Measurements from ENCODE around the gene OPTC.

The OPTC gene

DNA sequence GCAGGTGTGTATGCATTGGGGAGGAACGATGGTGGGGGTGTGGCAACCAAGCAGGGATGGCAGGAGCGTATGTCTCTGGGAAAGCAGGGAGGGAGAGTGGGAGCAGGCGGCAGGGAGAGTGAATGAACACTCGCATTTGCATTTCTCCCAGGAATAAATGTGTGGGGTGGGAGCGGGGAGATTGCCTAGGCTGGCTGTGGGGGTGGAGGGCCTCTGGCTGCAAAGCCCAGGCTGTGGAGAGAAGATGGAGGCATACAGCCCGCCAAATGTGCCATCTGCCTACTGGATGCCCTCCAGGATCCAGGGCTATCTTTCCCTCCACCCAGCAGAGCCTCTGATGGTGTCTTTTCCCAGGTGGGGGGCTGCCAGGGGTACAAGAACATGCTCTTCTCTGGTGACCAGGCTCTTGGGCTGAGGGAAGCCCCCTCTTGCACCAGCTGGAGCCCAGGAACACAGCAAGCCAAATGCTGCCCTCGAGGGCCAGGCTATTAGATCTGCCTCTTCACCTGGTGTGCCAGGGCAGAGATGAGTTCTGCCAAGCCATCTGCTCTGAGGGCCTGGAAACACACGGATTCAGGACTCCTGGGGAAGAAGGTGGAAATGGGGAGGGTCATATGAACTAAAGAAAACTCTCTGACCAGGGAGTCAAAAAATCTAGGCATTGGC is 1.7 kb upstream of the OPTC start:
- no peak overlapping the region for H3K27ac ChIP-seq
- no peak for TF ChIP-seq CTCF (conservative IDR thresholded peaks at IDR 0.05)

- TF ChIP-seq CTCF (conservative IDR thresholded peaks at IDR 0.05) = no peak
Measured at GRCh38 chr1:203492748-203493130, 1.2 kb upstream of the OPTC start.

GRCh38 chr1:203495845-203496244 is 1.9 kb downstream of the OPTC start:
- H3K27ac ChIP-seq = no peak overlapping the region
- no peak for TF ChIP-seq CTCF (conservative IDR thresholded peaks at IDR 0.05)

More at GRCh38 chr1:203492748-203493130, 1.2 kb upstream of the OPTC start:
- no peak overlapping the region for H3K27ac ChIP-seq

- TF ChIP-seq CTCF (conservative IDR thresholded peaks at IDR 0.05) = no peak
- no peak overlapping the region for H3K27ac ChIP-seq
Measured at GRCh38 chr1:203497269-203497777, 3.4 kb downstream of the OPTC start.

DNA sequence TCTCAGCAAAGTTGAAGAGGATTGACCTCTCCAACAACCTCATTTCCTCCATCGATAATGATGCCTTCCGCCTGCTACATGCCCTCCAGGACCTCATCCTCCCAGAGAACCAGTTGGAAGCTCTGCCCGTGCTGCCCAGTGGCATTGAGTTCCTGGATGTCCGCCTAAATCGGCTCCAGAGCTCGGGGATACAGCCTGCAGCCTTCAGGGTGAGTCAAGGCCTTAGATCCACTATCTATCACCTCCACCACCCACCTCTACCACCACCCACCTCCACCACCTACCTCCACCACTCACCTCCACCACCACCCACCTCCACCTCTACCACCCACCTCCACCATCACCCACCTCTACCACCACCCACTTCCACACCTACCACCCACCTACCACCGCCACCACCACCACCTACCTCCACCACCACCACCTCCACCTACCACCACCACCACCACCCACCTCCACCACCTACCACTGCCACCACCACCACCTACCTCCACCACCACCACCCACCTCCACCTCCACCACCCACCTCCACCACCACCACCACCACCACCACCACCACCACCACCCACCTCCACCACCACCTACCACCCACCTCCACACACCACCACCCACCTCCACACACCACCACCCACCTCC is 5.8 kb downstream of the OPTC start:
- H3K27ac ChIP-seq = no peak overlapping the region
- no peak for TF ChIP-seq CTCF (conservative IDR thresholded peaks at IDR 0.05)

GRCh38 chr1:203500279-203500678 is 6.3 kb downstream of the OPTC start:
- H3K27ac ChIP-seq = no peak overlapping the region
- TF ChIP-seq CTCF (conservative IDR thresholded peaks at IDR 0.05) = no peak

DNA sequence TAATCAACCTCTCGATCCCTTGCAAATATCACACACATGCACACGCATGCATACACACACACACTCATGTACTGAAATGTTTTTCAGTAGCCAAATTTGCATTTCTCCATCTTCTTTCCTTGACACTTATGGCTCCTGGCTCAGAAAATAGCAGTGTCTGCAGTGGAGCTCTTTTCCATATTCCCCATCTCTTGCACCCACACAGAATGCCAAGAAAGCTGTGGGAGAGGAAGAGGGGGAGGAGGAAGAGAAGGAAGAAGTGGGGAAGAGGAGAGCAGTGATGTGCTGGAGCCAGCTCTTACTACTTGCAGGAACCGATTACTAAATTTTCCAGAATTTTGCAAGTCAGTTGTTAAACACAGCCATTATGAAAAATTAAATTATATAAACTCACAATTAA is 9.9 kb downstream of the OPTC start:
- no peak for TF ChIP-seq CTCF (conservative IDR thresholded peaks at IDR 0.05)
- H3K27ac ChIP-seq = no peak overlapping the region
